Glomerular visceral epithelial cell (primary cell): ENCODE data around the gene RBP3.
A peak's percentile ranks its signal among the peaks of the same experiment; 100 is the strongest.
"Not testable (repeated sequence)": the region's sequence is repeated elsewhere in the genome, so short reads cannot be mapped to it uniquely, and the experiment has no call there.

Experiments
- DNase-seq: peaks from one replicate; pipeline ENCODE4 v3.0.0-alpha.2; 2016; ENCODE audit errors: extremely low spot score

RBP3 gene

GRCh38 chr10:47372726-47373125, 24.6 kb downstream of the RBP3 start:
- DNase-seq = no peak

GRCh38 chr10:47374611-47375536, 26.7 kb downstream of the RBP3 start:
- no peak for DNase-seq

- DNase-seq = no peak
Measured at GRCh38 chr10:47376522-47377220, 28.5 kb downstream of the RBP3 start.

- DNase-seq = no peak
Measured at GRCh38 chr10:47378183-47378510, 30.0 kb downstream of the RBP3 start.

- DNase-seq = no peak
Measured at GRCh38 chr10:47378606-47379444, 30.7 kb downstream of the RBP3 start.

GRCh38 chr10:47379445-47379785, 31.3 kb downstream of the RBP3 start:
- no peak for DNase-seq

GRCh38 chr10:47379901-47380300, 31.7 kb downstream of the RBP3 start:
- no peak for DNase-seq

GRCh38 chr10:47380341-47381102, 32.4 kb downstream of the RBP3 start:
- no peak for DNase-seq

GRCh38 chr10:47381103-47381395, 32.9 kb downstream of the RBP3 start:
- DNase-seq = no peak

- no peak for DNase-seq
Measured at GRCh38 chr10:47381427-47382379, 33.5 kb downstream of the RBP3 start.

GRCh38 chr10:47383261-47384147, 35.3 kb downstream of the RBP3 start:
- no peak for DNase-seq

- DNase-seq = peak; percentile 88
Measured at GRCh38 chr10:47384148-47384921, 36.2 kb downstream of the RBP3 start, which contains the start of gene ZNF488. ZNF488 (minus strand) TSS chr10:47384293; CDS start chr10:47368829, 15,464 bp downstream.

- not testable (repeated sequence) for DNase-seq
Measured at GRCh38 chr10:47386104-47386503, 37.9 kb downstream of the RBP3 start.

GRCh38 chr10:47388879-47389278, 40.7 kb downstream of the RBP3 start:
- no peak for DNase-seq

GRCh38 chr10:47389619-47390018, 41.5 kb downstream of the RBP3 start:
- DNase-seq = no peak

- DNase-seq = no peak
Measured at GRCh38 chr10:47396311-47396717, 48.2 kb downstream of the RBP3 start.

GRCh38 chr10:47397256-47397655, 49.1 kb downstream of the RBP3 start:
- DNase-seq = no peak

GRCh38 chr10:47400251-47400650, 52.1 kb downstream of the RBP3 start:
- no peak for DNase-seq

- no peak for DNase-seq
Measured at GRCh38 chr10:47400786-47401185, 52.6 kb downstream of the RBP3 start.
